Neuron (in vitro differentiated cells): Measurements from ENCODE around the gene DLGAP1.
A peak's percentile ranks its signal among the peaks of the same experiment; 100 is the strongest.

Source experiments
- H2AFZ ChIP-seq: one replicate; pipeline ENCODE4 v1.6.1; 2013; ENCODE audit warnings: low read depth, mild to moderate bottlenecking, inconsistent platforms, low read length, moderate library complexity
- H3K27me3 ChIP-seq: one replicate; pipeline ENCODE4 v1.6.1; 2013; ENCODE audit warnings: low read length; ENCODE audit not compliant: insufficient read depth
- H3K36me3 ChIP-seq: one replicate; pipeline ENCODE4 v1.6.1; 2013; ENCODE audit warnings: low read length; ENCODE audit not compliant: insufficient read depth
- H3K4me1 ChIP-seq: one replicate; pipeline ENCODE4 v1.6.1; 2013; ENCODE audit warnings: low read length; ENCODE audit not compliant: insufficient read depth
- H3K4me3 ChIP-seq: 2 replicates; pipeline ENCODE4 v1.5.1; 2013; ENCODE audit warnings: mild to moderate bottlenecking, low read length, moderate library complexity
- H3K9me3 ChIP-seq: one replicate; pipeline ENCODE4 v1.6.1; 2013; ENCODE audit warnings: low read length

The DLGAP1 gene

GRCh38 chr18:3544537-3544936, 910.6 kb downstream of the DLGAP1 start:
- H3K4me3 ChIP-seq: no peak overlapping the region
- H3K36me3 ChIP-seq: no peaks in the 10 kb centered on the region
- H3K27me3 ChIP-seq: no peaks in the 10 kb centered on the region
- H3K4me1 ChIP-seq: no peaks in the 10 kb centered on the region
- H2AFZ ChIP-seq: no peak overlapping the region
- no peaks in the 10 kb centered on the region for H3K9me3 ChIP-seq

GRCh38 chr18:3541549-3542386, 913.3 kb downstream of the DLGAP1 start:
- Histone ChIP-seq H3K36me3 (no peaks in the 10 kb centered on the region), H3K4me3 (no peak overlapping the region), H2AFZ (no peak overlapping the region), H3K9me3 (no peaks in the 10 kb centered on the region), H3K27me3 (no peaks in the 10 kb centered on the region), H3K4me1 (no peaks in the 10 kb centered on the region)

GRCh38 chr18:3540805-3541548, 914.1 kb downstream of the DLGAP1 start:
- Histone ChIP-seq H3K27me3 (no peaks in the 10 kb centered on the region), H3K4me3 (no peak overlapping the region), H3K9me3 (no peaks in the 10 kb centered on the region), H2AFZ (no peak overlapping the region), H3K4me1 (no peaks in the 10 kb centered on the region), H3K36me3 (no peaks in the 10 kb centered on the region)

GRCh38 chr18:3538954-3539617, 916.0 kb downstream of the DLGAP1 start:
- H3K4me3 ChIP-seq: no peak overlapping the region
- H2AFZ ChIP-seq: peak overlapping the region; percentile 73
- H3K27me3 ChIP-seq: no peaks in the 10 kb centered on the region
- H3K4me1 ChIP-seq: no peaks in the 10 kb centered on the region
- H3K9me3 ChIP-seq: no peaks in the 10 kb centered on the region
- H3K36me3 ChIP-seq: no peaks in the 10 kb centered on the region

GRCh38 chr18:3538456-3538855, 916.7 kb downstream of the DLGAP1 start:
- Histone ChIP-seq H3K4me1 (no peaks in the 10 kb centered on the region), H3K27me3 (no peaks in the 10 kb centered on the region), H3K9me3 (peaks cover 3% of the 10 kb centered on the region), H2AFZ (no peak overlapping the region), H3K4me3 (no peak overlapping the region), H3K36me3 (no peaks in the 10 kb centered on the region)

- Histone ChIP-seq H3K4me1 (peaks cover 14% of the 10 kb centered on the region), H3K27me3 (no peaks in the 10 kb centered on the region), H3K36me3 (no peaks in the 10 kb centered on the region)
Observed at GRCh38 chr18:3530807-3531206, 924.3 kb downstream of the DLGAP1 start.

GRCh38 chr18:3529601-3530000, 925.5 kb downstream of the DLGAP1 start:
- Histone ChIP-seq H3K27me3 (no peaks in the 10 kb centered on the region), H3K9me3 (peaks cover 3% of the 10 kb centered on the region), H3K36me3 (no peaks in the 10 kb centered on the region), H2AFZ (no peak overlapping the region), H3K4me1 (peaks cover 16% of the 10 kb centered on the region), H3K4me3 (no peak overlapping the region)

More at GRCh38 chr18:3530807-3531206, 924.3 kb downstream of the DLGAP1 start:
- H3K4me3 ChIP-seq: no peak overlapping the region
- peaks cover 3% of the 10 kb centered on the region for H3K9me3 ChIP-seq
- H2AFZ ChIP-seq: no peak overlapping the region

- Histone ChIP-seq H3K27me3 (no peaks in the 10 kb centered on the region), H3K4me1 (peaks cover 16% of the 10 kb centered on the region), H3K36me3 (no peaks in the 10 kb centered on the region), H3K4me3 (no peak overlapping the region), H2AFZ (no peak overlapping the region), H3K9me3 (peaks cover 3% of the 10 kb centered on the region)
Observed at GRCh38 chr18:3529077-3529476, 926.0 kb downstream of the DLGAP1 start.

- H3K4me1 ChIP-seq: peaks cover 16% of the 10 kb centered on the region
- no peaks in the 10 kb centered on the region for H3K27me3 ChIP-seq
- no peaks in the 10 kb centered on the region for H3K36me3 ChIP-seq
- no peak overlapping the region for H3K4me3 ChIP-seq
- H2AFZ ChIP-seq: no peak overlapping the region
- no peaks in the 10 kb centered on the region for H3K9me3 ChIP-seq
Observed at GRCh38 chr18:3528231-3528630, 926.9 kb downstream of the DLGAP1 start.

- no peaks in the 10 kb centered on the region for H3K36me3 ChIP-seq
- no peaks in the 10 kb centered on the region for H3K27me3 ChIP-seq
- H3K4me3 ChIP-seq: no peak overlapping the region
- peaks cover 16% of the 10 kb centered on the region for H3K4me1 ChIP-seq
- no peaks in the 10 kb centered on the region for H3K9me3 ChIP-seq
- peak overlapping the region; percentile 1 for H2AFZ ChIP-seq
Observed at GRCh38 chr18:3526421-3527354, 928.4 kb downstream of the DLGAP1 start.

- H3K4me3 ChIP-seq: no peak overlapping the region
- no peaks in the 10 kb centered on the region for H3K36me3 ChIP-seq
- H3K4me1 ChIP-seq: peaks cover 16% of the 10 kb centered on the region
- H3K27me3 ChIP-seq: no peaks in the 10 kb centered on the region
- no peaks in the 10 kb centered on the region for H3K9me3 ChIP-seq
- peak overlapping the region; percentile 1 for H2AFZ ChIP-seq
Observed at GRCh38 chr18:3525870-3526420, 929.2 kb downstream of the DLGAP1 start.

GRCh38 chr18:3524706-3525105, 930.4 kb downstream of the DLGAP1 start:
- Histone ChIP-seq H3K4me3 (no peak overlapping the region), H3K9me3 (no peaks in the 10 kb centered on the region), H3K36me3 (no peaks in the 10 kb centered on the region), H3K27me3 (no peaks in the 10 kb centered on the region), H3K4me1 (peaks cover 16% of the 10 kb centered on the region), H2AFZ (no peak overlapping the region)
